GM12865 (cell line): Measurements from ENCODE around the gene PIP5K1C.
"Not testable (repeated sequence)": the region's sequence is repeated elsewhere in the genome, so short reads cannot be mapped to it uniquely, and the experiment has no call there.

Experiments
- DNase-seq: peaks from one replicate; pipeline ENCODE4 v3.0.0; 2010; ENCODE audit warnings: low read depth
- H3K4me3 ChIP-seq: 2 replicates; pipeline ENCODE4 v1.5.1; 2011; ENCODE audit warnings: mild to moderate bottlenecking, low read depth, low read length, control low read depth
- TF ChIP-seq, protein P1 (sequence below): IDR thresholded peaks from 2 replicates; pipeline ENCODE4 v1.5.1; 2011; ENCODE audit warnings: low read length, control low read depth, low read depth, inconsistent platforms; ENCODE audit not compliant: insufficient read depth; ENCODE audit errors: missing control alignments

The PIP5K1C gene

DNA sequence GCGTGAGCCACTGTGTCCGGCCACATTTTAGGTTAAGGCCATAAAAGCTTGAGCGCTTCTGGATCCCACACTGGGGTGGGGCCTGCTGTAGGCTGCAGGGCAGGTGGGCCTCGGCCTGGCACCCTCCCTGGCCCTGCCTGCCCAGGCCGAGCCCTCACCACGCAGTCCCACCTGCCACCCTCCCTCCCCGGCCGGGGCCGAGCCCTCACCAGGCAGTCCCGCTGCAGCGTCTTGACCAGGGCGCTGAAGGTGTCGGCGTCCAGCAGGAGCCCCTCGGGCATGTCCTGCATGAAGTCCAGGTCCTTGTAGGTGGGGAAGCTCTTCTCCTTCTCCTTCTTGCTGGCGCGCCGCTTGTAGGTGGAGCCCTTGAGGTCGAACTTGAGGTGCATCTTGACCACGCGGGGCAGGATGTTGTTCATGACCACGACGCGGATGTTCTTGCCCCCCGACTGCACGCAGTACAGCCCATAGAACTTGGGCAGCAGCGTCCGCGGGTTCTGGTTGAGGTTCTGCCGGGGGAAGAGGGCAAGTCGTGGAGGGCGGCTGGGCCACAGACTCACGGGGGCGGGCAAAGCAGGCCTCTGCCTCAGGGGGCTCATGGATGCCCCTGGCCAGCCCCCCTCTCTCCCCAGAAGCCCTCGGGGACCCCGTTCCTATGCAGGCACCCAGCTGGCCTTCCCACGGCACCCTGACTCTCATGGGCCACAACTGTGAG lies 47.0 kb downstream of the PIP5K1C start:
- H3K4me3 ChIP-seq: no peak overlapping the region
- no peak for DNase-seq
- TF ChIP-seq, protein P1, sequence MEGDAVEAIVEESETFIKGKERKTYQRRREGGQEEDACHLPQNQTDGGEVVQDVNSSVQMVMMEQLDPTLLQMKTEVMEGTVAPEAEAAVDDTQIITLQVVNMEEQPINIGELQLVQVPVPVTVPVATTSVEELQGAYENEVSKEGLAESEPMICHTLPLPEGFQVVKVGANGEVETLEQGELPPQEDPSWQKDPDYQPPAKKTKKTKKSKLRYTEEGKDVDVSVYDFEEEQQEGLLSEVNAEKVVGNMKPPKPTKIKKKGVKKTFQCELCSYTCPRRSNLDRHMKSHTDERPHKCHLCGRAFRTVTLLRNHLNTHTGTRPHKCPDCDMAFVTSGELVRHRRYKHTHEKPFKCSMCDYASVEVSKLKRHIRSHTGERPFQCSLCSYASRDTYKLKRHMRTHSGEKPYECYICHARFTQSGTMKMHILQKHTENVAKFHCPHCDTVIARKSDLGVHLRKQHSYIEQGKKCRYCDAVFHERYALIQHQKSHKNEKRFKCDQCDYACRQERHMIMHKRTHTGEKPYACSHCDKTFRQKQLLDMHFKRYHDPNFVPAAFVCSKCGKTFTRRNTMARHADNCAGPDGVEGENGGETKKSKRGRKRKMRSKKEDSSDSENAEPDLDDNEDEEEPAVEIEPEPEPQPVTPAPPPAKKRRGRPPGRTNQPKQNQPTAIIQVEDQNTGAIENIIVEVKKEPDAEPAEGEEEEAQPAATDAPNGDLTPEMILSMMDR: no peak

- no peak overlapping the region for H3K4me3 ChIP-seq
- DNase-seq: no peak
- TF ChIP-seq, protein P1: no peak
Measured at GRCh38 chr19:3652422-3652821, 47.8 kb downstream of the PIP5K1C start.

GRCh38 chr19:3651684-3652083 lies 48.6 kb downstream of the PIP5K1C start:
- no peak for DNase-seq
- TF ChIP-seq, protein P1: no peak

GRCh38 chr19:3649888-3650287 lies 50.4 kb downstream of the PIP5K1C start:
- TF ChIP-seq, protein P1: no peak
- no peak for DNase-seq
- H3K4me3 ChIP-seq: no peak overlapping the region

More at GRCh38 chr19:3651684-3652083, 48.6 kb downstream of the PIP5K1C start:
- no peak overlapping the region for H3K4me3 ChIP-seq

- TF ChIP-seq, protein P1: no peak
- no peak overlapping the region for H3K4me3 ChIP-seq
- no peak for DNase-seq
Measured at GRCh38 chr19:3648037-3648905, 52.0 kb downstream of the PIP5K1C start.

DNA sequence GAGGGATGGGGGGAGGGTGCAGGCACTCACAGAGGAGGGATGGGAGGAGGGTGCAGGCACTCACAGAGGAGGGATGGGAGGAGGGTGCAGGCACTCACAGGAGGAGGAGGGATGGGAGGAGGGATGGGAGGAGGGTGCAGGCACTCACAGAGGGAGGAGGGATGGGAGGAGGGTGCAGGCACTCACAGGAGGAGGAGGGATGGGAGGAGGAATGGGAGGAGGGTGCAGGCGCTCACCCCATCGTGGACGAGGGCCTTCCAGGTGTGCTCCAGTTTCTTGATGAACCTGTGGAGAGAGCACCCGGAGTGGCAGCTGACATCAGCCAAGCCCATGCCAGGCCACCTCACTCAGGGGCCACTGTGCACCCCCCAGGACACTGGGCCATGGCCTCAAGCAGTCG lies 53.2 kb downstream of the PIP5K1C start:
- not testable (repeated sequence) for DNase-seq, H3K4me3 ChIP-seq

DNA sequence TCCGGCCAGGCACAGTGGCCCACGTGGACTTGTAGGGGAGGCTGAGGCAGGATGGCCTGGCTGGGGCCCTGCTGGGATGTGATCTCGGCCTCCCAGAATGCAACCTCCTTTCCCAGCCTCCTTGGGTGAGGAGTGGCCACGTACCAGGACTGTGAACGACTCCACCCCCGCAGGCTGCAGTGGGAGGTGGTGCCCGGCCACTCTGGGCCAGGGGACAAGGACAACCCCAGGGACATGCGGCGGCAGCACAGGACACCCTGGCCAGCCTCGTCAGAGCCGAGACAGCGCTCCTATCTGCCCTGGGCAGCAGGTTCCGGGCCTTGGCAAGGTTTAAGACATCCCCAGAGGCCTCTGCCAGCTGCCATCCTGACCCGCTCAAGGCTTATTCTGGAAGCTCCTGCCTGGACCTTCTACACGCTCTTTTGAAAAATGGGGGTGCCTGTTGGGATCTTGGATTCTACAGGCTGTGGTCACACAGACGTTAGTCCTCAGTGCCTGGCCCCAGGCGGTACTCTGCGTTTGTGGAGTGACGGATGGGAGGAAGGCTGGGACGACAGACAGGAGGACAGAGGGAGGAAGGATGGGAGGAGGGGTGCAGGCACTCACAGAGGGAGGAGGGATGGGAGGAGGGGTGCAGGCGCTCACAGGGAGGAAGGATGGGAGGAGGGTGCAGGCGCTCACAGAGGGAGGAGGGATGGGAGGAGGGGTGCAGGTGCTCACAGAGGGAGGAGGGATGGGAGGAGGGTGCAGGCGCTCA lies 53.8 kb downstream of the PIP5K1C start:
- TF ChIP-seq, protein P1: no peak
- DNase-seq: no peak

More for the DNA sequence above, 53.8 kb downstream of the PIP5K1C start:
- no peak overlapping the region for H3K4me3 ChIP-seq
